Hepatocyte (in vitro differentiated cells): Measurements from ENCODE around the gene PRKAB1. TPM values are rescaled to one million over a fixed set of nuclear protein-coding genes. Genes with fewer than 3 reads are reported as not detected.

ENCODE experiments used
- DNase-seq: peaks from one replicate; pipeline ENCODE4 v3.0.0-alpha.2; 2016; ENCODE audit warnings: low spot score
- H2AFZ ChIP-seq: fragments of 200-600 bp; sonication (generic); 2 replicates; pipeline ENCODE4 v1.6.0; 2016; ENCODE audit warnings: antibody characterized with exemption, mild to moderate bottlenecking
- H3K27ac ChIP-seq: fragments of 200-600 bp; sonication (generic); 2 replicates; pipeline ENCODE4 v1.5.1; 2016; ENCODE audit warnings: mild to moderate bottlenecking
- H3K27me3 ChIP-seq: fragments of 200-600 bp; sonication (generic); 2 replicates; pipeline ENCODE4 v1.6.1; 2016
- H3K36me3 ChIP-seq: fragments of 200-600 bp; sonication (generic); replicated peaks from 2 replicates; pipeline ENCODE4 v1.5.1; 2016; ENCODE audit warnings: low read depth; ENCODE audit not compliant: insufficient read depth
- H3K4me1 ChIP-seq: fragments of 200-600 bp; sonication (generic); 2 replicates; pipeline ENCODE4 v1.5.1; 2016; ENCODE audit warnings: mild to moderate bottlenecking, moderate library complexity; ENCODE audit not compliant: insufficient read depth
- H3K4me2 ChIP-seq: fragments of 200-600 bp; sonication (generic); 2 replicates; pipeline ENCODE4 v1.6.0; 2016
- H3K4me3 ChIP-seq: fragments of 200-600 bp; sonication (generic); 2 replicates; pipeline ENCODE4 v1.5.1; 2016; ENCODE audit warnings: mild to moderate bottlenecking
- H3K79me2 ChIP-seq: fragments of 200-600 bp; sonication (generic); 2 replicates; pipeline ENCODE4 v1.6.0; 2017; ENCODE audit warnings: mild to moderate bottlenecking
- H3K9me2 ChIP-seq: fragments of 200-600 bp; sonication (generic); replicated peaks from 2 replicates; pipeline ENCODE4 v1.6.0; 2017; ENCODE audit warnings: mild to moderate bottlenecking; ENCODE audit not compliant: insufficient read depth
- H3K9me3 ChIP-seq: fragments of 200-600 bp; sonication (generic); 2 replicates; pipeline ENCODE4 v1.5.1; 2016; ENCODE audit warnings: low read depth, mild to moderate bottlenecking
- H4K20me1 ChIP-seq: fragments of 200-600 bp; sonication (generic); 2 replicates; pipeline ENCODE4 v1.6.0; 2016; ENCODE audit warnings: mild to moderate bottlenecking; ENCODE audit not compliant: insufficient read depth, poor library complexity, severe bottlenecking
- EZH2 ChIP-seq: fragments of 200-600 bp; sonication (generic); IDR thresholded peaks from 2 replicates; pipeline ENCODE4 v1.6.1; 2016; ENCODE audit warnings: antibody characterized with exemption, mild to moderate bottlenecking, borderline replicate concordance
- EZH2phosphoT487 ChIP-seq: fragments of 200-600 bp; sonication (generic); IDR thresholded peaks from one replicate; pipeline ENCODE4 v1.6.1; 2018; ENCODE audit warnings: antibody characterized with exemption, mild to moderate bottlenecking, low read depth, moderate library complexity; ENCODE audit not compliant: unreplicated experiment, severe bottlenecking
- WGBS: methylation state at CpG from one replicate; pipeline ENCODE4 v1.1.6; 2016; ENCODE audit warnings: low lambda C conversion rate; ENCODE audit errors: missing lambda C conversion rate; 5-methylcytosine and 5-hydroxymethylcytosine counted together
- polyA plus RNA-seq: library from polyadenylated mRNA; unstranded; fragments of >200 nt; fragmentation: Nextera tagmentation; extraction: Ambion mirVana; gene quantifications from 2 replicates; pipeline ENCODE4 v1.2.1, GENCODE V29; 2016
- total RNA-seq: library from RNA; depleted of rRNA; stranded (reverse); fragments of >200 nt; gene quantifications from 2 replicates; pipeline ENCODE4 v1.2.3, GENCODE V29; 2014
- TF ChIP-seq, protein P1 (sequence below): fragments of 200-600 bp; sonication (generic); IDR thresholded peaks from 2 replicates; pipeline ENCODE4 v1.5.1; 2016; ENCODE audit warnings: antibody characterized with exemption, mild to moderate bottlenecking; ENCODE audit not compliant: poor library complexity

Gene PRKAB1
- total and polyA plus RNA-seq, 2 experiments from 2014 or later: 32.3 to 37.7 TPM

DNA sequence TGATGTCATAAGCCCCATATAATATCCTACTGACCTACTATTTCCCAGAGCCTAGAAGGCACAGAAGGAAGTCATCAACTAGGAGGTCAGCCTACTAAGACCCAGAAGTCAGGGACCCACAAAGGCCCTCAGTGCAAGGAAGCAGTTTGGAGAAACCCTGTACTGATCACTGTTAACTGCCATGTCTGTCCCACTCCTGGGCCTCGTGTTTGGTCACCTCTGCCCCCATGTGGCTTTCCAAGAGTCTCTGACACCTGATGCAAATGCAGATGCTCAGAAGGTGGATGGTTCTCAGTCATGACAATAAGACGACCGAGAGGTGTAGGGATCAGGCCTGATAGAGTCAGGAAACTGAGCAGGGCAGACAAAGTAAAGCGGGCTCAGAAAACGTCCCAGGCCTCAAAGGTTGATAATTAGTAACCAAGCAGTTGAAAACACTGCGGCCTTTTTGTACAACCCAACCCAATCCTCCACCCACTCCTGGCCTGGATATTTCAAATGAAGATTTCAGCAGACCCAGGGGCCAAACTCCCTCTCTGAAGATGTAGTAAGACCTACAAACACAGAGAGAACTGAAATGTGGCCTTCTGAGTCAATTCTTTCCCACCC is 23.4 kb downstream of the PRKAB1 start:
- peaks cover 24% of the 10 kb centered on the region for H3K4me1 ChIP-seq
- no peak overlapping the region for H3K4me3 ChIP-seq
- TF ChIP-seq, protein P1, sequence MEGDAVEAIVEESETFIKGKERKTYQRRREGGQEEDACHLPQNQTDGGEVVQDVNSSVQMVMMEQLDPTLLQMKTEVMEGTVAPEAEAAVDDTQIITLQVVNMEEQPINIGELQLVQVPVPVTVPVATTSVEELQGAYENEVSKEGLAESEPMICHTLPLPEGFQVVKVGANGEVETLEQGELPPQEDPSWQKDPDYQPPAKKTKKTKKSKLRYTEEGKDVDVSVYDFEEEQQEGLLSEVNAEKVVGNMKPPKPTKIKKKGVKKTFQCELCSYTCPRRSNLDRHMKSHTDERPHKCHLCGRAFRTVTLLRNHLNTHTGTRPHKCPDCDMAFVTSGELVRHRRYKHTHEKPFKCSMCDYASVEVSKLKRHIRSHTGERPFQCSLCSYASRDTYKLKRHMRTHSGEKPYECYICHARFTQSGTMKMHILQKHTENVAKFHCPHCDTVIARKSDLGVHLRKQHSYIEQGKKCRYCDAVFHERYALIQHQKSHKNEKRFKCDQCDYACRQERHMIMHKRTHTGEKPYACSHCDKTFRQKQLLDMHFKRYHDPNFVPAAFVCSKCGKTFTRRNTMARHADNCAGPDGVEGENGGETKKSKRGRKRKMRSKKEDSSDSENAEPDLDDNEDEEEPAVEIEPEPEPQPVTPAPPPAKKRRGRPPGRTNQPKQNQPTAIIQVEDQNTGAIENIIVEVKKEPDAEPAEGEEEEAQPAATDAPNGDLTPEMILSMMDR: no peak
- no peaks in the 10 kb centered on the region for H4K20me1 ChIP-seq
- H3K9me2 ChIP-seq: no peaks in the 10 kb centered on the region
- no peaks in the 10 kb centered on the region for H3K27me3 ChIP-seq
- no peaks in the 10 kb centered on the region for H3K9me3 ChIP-seq
- H3K4me2 ChIP-seq: no peak overlapping the region
- DNase-seq: no peak
- WGBS: 76% methylated on average over 6 of the region's 6 CpGs
- H2AFZ ChIP-seq: no peak overlapping the region
- peak overlapping the region; percentile 55 for H3K27ac ChIP-seq
- no peaks in the 10 kb centered on the region for H3K36me3 ChIP-seq
- no peaks in the 10 kb centered on the region for H3K79me2 ChIP-seq

- peak overlapping the region; percentile 55 for H3K27ac ChIP-seq
- no peak for DNase-seq
- H2AFZ ChIP-seq: no peak overlapping the region
- H3K9me3 ChIP-seq: no peaks in the 10 kb centered on the region
- peaks cover 24% of the 10 kb centered on the region for H3K4me1 ChIP-seq
- no peak for TF ChIP-seq EZH2phosphoT487
- no peak for TF ChIP-seq EZH2
- TF ChIP-seq, protein P1: no peak
- H4K20me1 ChIP-seq: no peaks in the 10 kb centered on the region
- no peaks in the 10 kb centered on the region for H3K27me3 ChIP-seq
- no peaks in the 10 kb centered on the region for H3K36me3 ChIP-seq
- H3K4me2 ChIP-seq: no peak overlapping the region
- no peaks in the 10 kb centered on the region for H3K9me2 ChIP-seq
- no peaks in the 10 kb centered on the region for H3K79me2 ChIP-seq
- no peak overlapping the region for H3K4me3 ChIP-seq
- 82% methylated on average over 5 of the region's 5 CpGs for WGBS
These were observed 24.5 kb downstream of the PRKAB1 start for GRCh38 chr12:119692410-119692809.

GRCh38 chr12:119692997-119693396 is 25.1 kb downstream of the PRKAB1 start:
- WGBS: 28% methylated on average over 6 of the region's 6 CpGs
- Histone ChIP-seq H3K79me2 (no peaks in the 10 kb centered on the region), H3K36me3 (no peaks in the 10 kb centered on the region), H3K4me3 (no peak overlapping the region), H3K27me3 (no peaks in the 10 kb centered on the region), H4K20me1 (no peaks in the 10 kb centered on the region), H3K27ac (peak overlapping the region; percentile 90), H2AFZ (no peak overlapping the region), H3K4me2 (peak overlapping the region; percentile 47), H3K9me2 (no peaks in the 10 kb centered on the region), H3K9me3 (no peaks in the 10 kb centered on the region), H3K4me1 (peaks cover 24% of the 10 kb centered on the region)
- TF ChIP-seq EZH2phosphoT487: no peak
- DNase-seq: peak; percentile 85

DNA sequence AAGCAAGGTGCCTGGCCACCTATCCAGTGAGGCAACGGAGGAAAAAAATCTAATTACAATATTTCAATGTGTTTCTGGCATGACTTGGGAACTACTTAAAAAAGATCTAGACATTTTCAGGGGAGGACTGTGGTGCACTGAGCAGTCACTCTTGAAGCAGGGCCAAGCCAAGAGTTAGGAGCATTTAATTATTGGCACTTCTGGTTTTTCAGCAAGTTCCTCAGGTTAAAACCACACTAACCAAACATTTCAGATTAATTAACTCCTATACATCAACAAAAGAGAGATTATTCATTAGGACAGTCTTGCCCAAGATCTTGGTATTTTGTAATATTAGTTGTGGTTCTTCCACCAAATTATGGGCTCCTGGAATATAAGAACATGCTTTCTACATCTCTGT is 25.6 kb downstream of the PRKAB1 start:
- Histone ChIP-seq H3K4me2 (peak overlapping the region; percentile 47), H3K27ac (peak overlapping the region; percentile 90), H3K79me2 (no peaks in the 10 kb centered on the region), H3K36me3 (no peaks in the 10 kb centered on the region), H3K4me1 (peaks cover 24% of the 10 kb centered on the region), H2AFZ (no peak overlapping the region), H3K9me2 (no peaks in the 10 kb centered on the region), H3K9me3 (no peaks in the 10 kb centered on the region), H3K4me3 (no peak overlapping the region), H3K27me3 (no peaks in the 10 kb centered on the region), H4K20me1 (no peaks in the 10 kb centered on the region)
- TF ChIP-seq EZH2phosphoT487 (no peak), EZH2 (no peak)
- TF ChIP-seq, protein P1: no peak
- WGBS: 95% methylated on average over 1 of the region's 1 CpG
- no peak for DNase-seq
